ENCODE results near the gene TMEM245.

Gene TMEM245

GRCh38 chr9:109048822-109049221 is 70.9 kb downstream of the TMEM245 start:
- H3K27ac ChIP-seq: no peak overlapping the region
- TF ChIP-seq CTCF (conservative IDR thresholded peaks at IDR 0.05): no peak

DNA sequence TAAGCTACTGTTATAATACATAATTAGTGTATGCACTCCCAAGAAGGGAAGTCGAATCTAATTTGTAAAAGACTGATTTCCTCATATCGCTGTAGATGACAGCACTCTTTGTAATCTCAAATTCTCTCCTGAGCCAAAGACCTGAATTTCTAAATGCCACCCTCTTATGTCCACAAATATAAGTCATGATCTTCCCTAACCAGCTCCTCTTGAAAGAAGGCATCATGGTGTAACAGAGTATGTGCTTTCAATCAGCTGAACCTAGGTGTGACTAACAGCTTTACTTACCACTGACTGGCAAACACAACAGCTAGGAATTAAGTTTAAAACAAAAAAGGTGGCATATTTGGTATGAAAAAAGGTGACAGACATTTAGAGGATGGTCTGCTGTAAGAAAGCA is 72.5 kb downstream of the TMEM245 start:
- no peak overlapping the region for H3K27ac ChIP-seq
- TF ChIP-seq CTCF (conservative IDR thresholded peaks at IDR 0.05) (no peak), ZFX (IDR thresholded peaks at IDR 0.05) (no peak)

DNA sequence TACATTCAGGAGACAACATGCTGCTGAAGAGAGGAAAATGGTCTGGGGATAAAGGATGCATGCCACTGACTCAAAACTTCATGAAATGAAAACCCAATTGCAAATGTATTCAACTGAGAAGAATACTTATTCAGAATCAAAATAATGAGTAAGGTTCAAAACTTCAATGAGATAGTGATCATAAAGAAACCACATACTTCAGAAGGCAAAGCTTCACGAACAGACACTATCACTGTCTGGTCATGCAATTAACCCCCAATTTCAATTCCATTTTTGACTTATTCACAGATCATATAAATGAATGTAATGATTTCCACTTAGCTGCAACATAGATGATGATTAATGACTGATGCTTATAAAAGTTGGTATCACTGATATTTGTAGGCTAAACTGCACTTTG is 73.4 kb downstream of the TMEM245 start:
- H3K27ac ChIP-seq: no peak overlapping the region
- TF ChIP-seq ZFX (IDR thresholded peaks at IDR 0.05): no peak
- no peak for TF ChIP-seq CTCF (conservative IDR thresholded peaks at IDR 0.05)

- no peak for TF ChIP-seq ZFX (IDR thresholded peaks at IDR 0.05)
- no peak for TF ChIP-seq CTCF (conservative IDR thresholded peaks at IDR 0.05)
- H3K27ac ChIP-seq: no peak overlapping the region
These were observed 76.2 kb downstream of the TMEM245 start for GRCh38 chr9:109043578-109043977.

GRCh38 chr9:109040571-109040970 is 79.2 kb downstream of the TMEM245 start:
- no peak overlapping the region for H3K27ac ChIP-seq
- TF ChIP-seq ZFX (IDR thresholded peaks at IDR 0.05) (no peak), CTCF (conservative IDR thresholded peaks at IDR 0.05) (no peak)

DNA sequence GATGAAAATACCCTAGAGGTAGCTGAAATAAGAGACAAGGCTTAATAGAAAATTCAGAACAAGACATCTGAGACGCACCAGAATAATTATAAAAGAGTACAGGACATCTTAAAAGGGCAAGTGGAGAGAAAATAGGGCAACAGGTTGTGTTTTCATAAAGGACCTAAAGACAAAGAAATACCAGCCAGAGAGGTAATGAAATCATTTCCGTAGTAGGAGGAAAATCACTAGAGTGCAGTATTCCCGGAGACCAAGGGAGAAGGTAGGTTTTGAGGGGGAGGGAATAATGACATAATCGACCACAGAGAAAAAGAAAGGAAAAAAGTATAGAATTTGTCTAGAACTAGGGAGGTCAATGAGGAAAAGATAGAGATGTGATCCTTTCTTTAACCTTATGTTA is 80.2 kb downstream of the TMEM245 start:
- H3K27ac ChIP-seq: no peak overlapping the region
- TF ChIP-seq ZFX (IDR thresholded peaks at IDR 0.05) (no peak), CTCF (conservative IDR thresholded peaks at IDR 0.05) (no peak)

GRCh38 chr9:109037946-109038715 is 81.6 kb downstream of the TMEM245 start:
- H3K27ac ChIP-seq: no peak overlapping the region
- no peak for TF ChIP-seq CTCF (conservative IDR thresholded peaks at IDR 0.05)
- no peak for TF ChIP-seq ZFX (IDR thresholded peaks at IDR 0.05)

Data from C4-2B (cell line).